Measurements from ENCODE around the gene DGKK. TPM values are rescaled to one million over a fixed set of nuclear protein-coding genes. Genes with fewer than 3 reads are reported as not detected.

The DGKK gene
- total RNA-seq, result not detected in 2 replicates

GRCh38 chrX:50470103-50471031 lies at the start of gene DGKK:
Gene DGKK (minus strand): TSS chrX:50470825. CDS start chrX:50470678, 147 bp downstream.

All from placental pericyte (primary cell).